HepG2 (cell line): Measurements from ENCODE around the gene PEA15. TPM values are rescaled to one million over a fixed set of nuclear protein-coding genes. Genes with fewer than 3 reads are reported as not detected.

Experiments
- ATAC-seq: fragments of 200-7000 bp; cut with Tn5 transposase; 3 replicates; pipeline ENCODE4 v1.9.1; 2020; ENCODE audit warnings: mild to moderate bottlenecking, moderate library complexity
- BruUV-seq: library from RNA; stranded (reverse); fragments of 400-500 nt; replicated peaks from 2 replicates; lab custom pipeline; 2021; lab: Mats Ljungman, UMichigan
- CTCF ChIA-PET: fragments of 300-600 bp; formaldehyde crosslinking; extraction: SDS; loops from one replicate; lab custom pipeline; 2021; ENCODE audit warnings: low total read pairs, inconsistent platforms, low intra/inter-chr PET ratio; lab: Yijun Ruan, JAX
- POLR2A ChIA-PET: fragments of 350-600 bp; sonication (Branson Sonifier 250); formaldehyde crosslinking; loops from one replicate; lab custom pipeline; 2020; ENCODE audit warnings: antibody characterized with exemption, inconsistent platforms; lab: Yijun Ruan, JAX
- DNase-seq: peaks from one replicate; pipeline ENCODE4 v3.0.0-alpha.2; 2015; ENCODE audit warnings: low spot score
- FAIRE-seq: peaks from 3 replicates; lab custom pipeline; 2011; peaks lifted over from hg19 to GRCh38; lab: Jason Lieb, UNC
- H2AFZ ChIP-seq: one replicate; pipeline ENCODE4 v1.6.1; 2011; ENCODE audit warnings: low read length, inconsistent platforms
- H3K27ac ChIP-seq: fragments of 300-600 bp; 3 replicates; pipeline ENCODE4 v1.8.0; 2011; ENCODE audit warnings: mixed run types, mild to moderate bottlenecking, mixed read lengths, low read length, inconsistent platforms; ENCODE audit not compliant: insufficient read depth; ENCODE audit errors: extremely low read length
- H3K27me3 ChIP-seq, 2 experiments: fragments of 200-600 bp in 1 of 2; 2 replicates in 1 of 2; 3 replicates in 1 of 2; pipeline versions ENCODE4 v1.6.0 to v1.8.0; 2011; ENCODE audit warnings: low read length in 2 of 2, mild to moderate bottlenecking in 2 of 2, moderate library complexity in 2 of 2, inconsistent platforms in 1 of 2; ENCODE audit not compliant: insufficient read depth in 2 of 2, control insufficient read depth in 1 of 2
- H3K36me3 ChIP-seq, 2 experiments: fragments of 200-600 bp in 1 of 2; replicated peaks in 1 of 2; 2 replicates in 1 of 2; 3 replicates in 1 of 2; pipeline versions ENCODE4 v1.5.1 to v1.8.0; 2011; ENCODE audit warnings: low read length in 2 of 2, inconsistent platforms in 1 of 2; ENCODE audit not compliant: insufficient read depth in 2 of 2, control insufficient read depth in 1 of 2
- H3K4me1 ChIP-seq: 2 replicates; pipeline ENCODE4 v1.5.1; 2012; ENCODE audit warnings: low read length, inconsistent platforms; ENCODE audit not compliant: insufficient read depth
- H3K4me2 ChIP-seq: 2 replicates; pipeline ENCODE4 v1.6.0; 2011; ENCODE audit warnings: low read depth, low read length, inconsistent platforms
- H3K4me3 ChIP-seq, 3 experiments: fragments of 200-600 bp in 1 of 3; sonication (generic), shearing (Covaris generic) in 1 of 3; replicated peaks in 1 of 3; 2 replicates each; pipeline ENCODE4 v1.5.1; 2011 to 2016; ENCODE audit warnings: low read length in 3 of 3, inconsistent platforms in 2 of 3, low read depth in 2 of 3, mild to moderate bottlenecking in 2 of 3, control low read depth in 1 of 3, mixed read lengths in 1 of 3; ENCODE audit not compliant: insufficient read depth in 1 of 3
- H3K79me2 ChIP-seq: one replicate; pipeline ENCODE4 v1.6.1; 2011; ENCODE audit warnings: low read length, inconsistent platforms; ENCODE audit not compliant: insufficient read depth
- H3K9ac ChIP-seq: 2 replicates; pipeline ENCODE4 v1.6.0; 2011; ENCODE audit warnings: mild to moderate bottlenecking, low read depth, low read length, inconsistent platforms; ENCODE audit not compliant: insufficient read depth
- H3K9me3 ChIP-seq: 2 replicates; pipeline ENCODE4 v1.5.1; 2012; ENCODE audit warnings: mild to moderate bottlenecking, low read length
- H4K20me1 ChIP-seq: 2 replicates; pipeline ENCODE4 v1.6.0; 2011; ENCODE audit warnings: inconsistent platforms, mild to moderate bottlenecking, low read length, moderate library complexity; ENCODE audit not compliant: insufficient read depth
- AGO2 ChIP-seq: fragments of 200-400 bp; formaldehyde crosslinking; optimal IDR thresholded peaks from 2 replicates; pipeline ENCODE3; 2017; ENCODE audit warnings: mild to moderate bottlenecking, low read depth, low read length, moderate library complexity
- FOXK1 ChIP-seq: sonication (generic); formaldehyde crosslinking; IDR thresholded peaks from 2 replicates; pipeline ENCODE4 v1.4.0; 2020; ENCODE audit warnings: low read depth, missing genetic modification reagents, borderline replicate concordance
- NFE2 ChIP-seq: sonication (generic); formaldehyde crosslinking; IDR thresholded peaks from 2 replicates; pipeline ENCODE4 v1.4.0; 2020; ENCODE audit warnings: missing genetic modification reagents
- RBFOX2 ChIP-seq: fragments of 200-400 bp; formaldehyde crosslinking; IDR thresholded peaks from 2 replicates; pipeline ENCODE4 v1.6.1; 2017; ENCODE audit warnings: low read depth, mild to moderate bottlenecking, low read length
- TBL1XR1 ChIP-seq: fragments of 150-350 bp; IDR thresholded peaks from 2 replicates; pipeline ENCODE4 v1.6.1; 2014; ENCODE audit warnings: borderline replicate concordance, low read length; ENCODE audit not compliant: partially characterized antibody
- ZMYM3 ChIP-seq: sonication (generic); formaldehyde crosslinking; IDR thresholded peaks from 2 replicates; pipeline ENCODE4 v1.5.1; 2020; ENCODE audit warnings: mild to moderate bottlenecking, missing genetic modification reagents
- ZNF788 ChIP-seq: sonication (generic); formaldehyde crosslinking; IDR thresholded peaks from 2 replicates; pipeline ENCODE4 v1.5.0; 2020; ENCODE audit warnings: mild to moderate bottlenecking, missing genetic modification reagents, borderline replicate concordance
- WGBS: methylation state at CpG from one replicate; pipeline ENCODE4 v1.1.6; 2017; ENCODE audit warnings: low lambda C conversion rate; 5-methylcytosine and 5-hydroxymethylcytosine counted together
- in situ Hi-C: cut with HindIII; loops from 2 replicates; pipeline ENCODE4 v1.10.0; 2017; ENCODE audit warnings: low pct_unique_long_range_greater_than_20kb; ENCODE audit not compliant: extremely low pct_ligation_motif_present
- intact Hi-C: fragments of 100-400 bp; cut with micrococcal nuclease; formaldehyde crosslinking; loops from one replicate; pipeline ENCODE4 v1.10.0; 2022; ENCODE audit not compliant: unreplicated experiment
- polyA plus RNA-seq, 8 experiments: library from polyadenylated mRNA; depleted of rRNA in 3 of 8; stranded (reverse) in 7 of 8; unstranded in 1 of 8; fragments of >200 nt; fragmentation: Illumina TruSeq in 4 of 8; extraction: Trizol in 4 of 8; gene quantifications; 2 replicates each; pipeline versions ENCODE4 v1.2.1 to v1.2.3, GENCODE V29; 2011 to 2016; ENCODE audit warnings: low read depth in 4 of 8, missing spikeins in 1 of 8, mixed read lengths in 1 of 8; ENCODE audit not compliant: insufficient read depth in 1 of 8
- total RNA-seq, 5 experiments: library from RNA; depleted of rRNA; stranded (reverse); fragments of >200 nt; fragmentation: Illumina TruSeq; extraction: Trizol; gene quantifications; 2 replicates each; pipeline ENCODE4 v1.2.3, GENCODE V29; 2016; ENCODE audit warnings: low read depth in 1 of 5

PEA15 gene
- total and polyA plus RNA-seq, 2 of the 13 experiments (the other 11 are each of a cell fraction or from before 2014, with no cell fraction given), result 12.1 to 35.2 TPM

- TF ChIP-seq TBL1XR1 (no peak), ZMYM3 (CRISPR knock-in tag) (no peak), FOXK1 (CRISPR knock-in tag) (no peak), NFE2 (CRISPR knock-in tag) (no peak), RBFOX2 (no peak)
- TF ChIP-seq, all 625 proteins: peak for 0
Measured at GRCh38 chr1:160238408-160238807, 33.2 kb downstream of the PEA15 start (continued).

- Histone ChIP-seq H2AFZ (no peak overlapping the region), H3K27me3 (no peaks in the 10 kb centered on the region), H3K9ac (no peak overlapping the region), H3K4me2 (no peak overlapping the region), H3K4me3 (no peak overlapping the region), H3K4me1 (no peaks in the 10 kb centered on the region), H4K20me1 (no peaks in the 10 kb centered on the region), H3K27ac (no peak overlapping the region), H3K36me3 (peaks cover 16 to 71% of the 10 kb centered on the region in 2 experiments), H3K9me3 (no peaks in the 10 kb centered on the region), H3K79me2 (no peaks in the 10 kb centered on the region)
- ChIA-PET POLR2A (interaction anchor here (1.2 kb wide), 1 partner anchor 22 kb away, joined by 3 read pairs; the partner anchor contains the start of gene DCAF8), CTCF (no interaction called here)
- intact Hi-C loops, result no loop called here
- TF ChIP-seq AGO2 (peak; percentile 43), ZNF788 (CRISPR knock-in tag) (no peak)
- DNase-seq (no peak), FAIRE-seq (no peak), ATAC-seq (no peak)
- in situ Hi-C loops, result no loop called here
- 98% methylated on average over 19 of the region's 24 CpGs for WGBS
- BruUV-seq, result TSS peak; percentile 31
Measured at GRCh38 chr1:160239582-160240299, 34.6 kb downstream of the PEA15 start.
